ENCODE measurements around the gene MUC5AC. TPM values are rescaled to one million over a fixed set of nuclear protein-coding genes. Genes with fewer than 3 reads are reported as not detected.

Gene MUC5AC
- total and polyA plus RNA-seq, 7 donors: 0.02 TPM; not detected in 6

DNA sequence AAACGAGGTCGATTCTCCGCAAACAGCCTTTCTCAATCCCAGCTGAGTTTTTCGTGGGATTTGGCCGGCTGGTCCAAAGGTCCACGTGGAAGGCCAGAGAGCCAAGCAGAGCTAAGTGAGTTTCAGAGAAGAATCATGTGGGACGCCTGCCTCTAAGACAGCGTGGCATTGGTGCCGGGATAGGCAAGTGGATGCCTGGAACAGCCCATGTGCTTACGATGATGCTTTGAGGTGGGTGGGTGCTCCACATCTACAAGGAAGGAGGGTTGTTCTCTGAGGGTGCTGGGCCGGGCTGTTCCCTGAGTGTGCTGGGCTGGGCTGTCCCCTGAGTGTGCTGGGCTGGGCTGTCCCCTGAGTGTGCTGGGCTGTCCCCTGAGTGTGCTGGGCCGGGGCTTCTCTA is 41.6 kb upstream of the MUC5AC start:
- DNase-seq (peak in 1 of 2 donors; percentile 6), ATAC-seq (no peak)
- no peaks in the 10 kb centered on the region for H3K9me3 ChIP-seq
- H3K4me1 ChIP-seq: no peaks in the 10 kb centered on the region
- H3K27me3 ChIP-seq (ENCODE audit: insufficient read depth in 3 of 3, low read length in 2 of 3): peaks cover 0 to 25% (median 0%) of the 10 kb centered on the region in 3 donors
- H3K27ac ChIP-seq: no peak overlapping the region
- TF ChIP-seq CTCF (IDR thresholded peaks at IDR 0.05): no peak
- intact Hi-C loops (cut with DNase I): no loop called here
- WGBS, 3 donors: 81 to 83% (median 82%) methylated on average over 12 of the region's 12 CpGs
- no peaks in the 10 kb centered on the region for H3K36me3 ChIP-seq (ENCODE audit: insufficient read depth in 1 of 2, low read depth in 1 of 2)
- no peak overlapping the region for H3K4me3 ChIP-seq

GRCh38 chr11:1116666-1117390 is 40.9 kb upstream of the MUC5AC start:
- H3K4me1 ChIP-seq: no peaks in the 10 kb centered on the region
- no peaks in the 10 kb centered on the region for H3K36me3 ChIP-seq (ENCODE audit: insufficient read depth in 1 of 2, low read depth in 1 of 2)
- H3K27me3 ChIP-seq (ENCODE audit: insufficient read depth in 3 of 3, low read length in 2 of 3): peaks cover 0 to 30% (median 0%) of the 10 kb centered on the region in 3 donors
- WGBS, 3 donors: 52 to 55% (median 55%) methylated on average over 23 of the region's 23 CpGs
- TF ChIP-seq CTCF (IDR thresholded peaks at IDR 0.05): no peak
- DNase-seq (peak in 1 of 2 donors; percentile 36), ATAC-seq (no peak)
- H3K27ac ChIP-seq: no peak overlapping the region
- H3K9me3 ChIP-seq: no peaks in the 10 kb centered on the region
- H3K4me3 ChIP-seq: no peak overlapping the region
- intact Hi-C loops (cut with DNase I): no loop called here

- ATAC-seq (no peak), DNase-seq (peak in 1 of 2 donors; percentile 28)
- no peak overlapping the region for H3K4me3 ChIP-seq
- 73 to 83% (median 75%) methylated on average over 6 of the region's 6 CpGs for WGBS, 3 donors
- H3K36me3 ChIP-seq (ENCODE audit: insufficient read depth in 1 of 2, low read depth in 1 of 2): no peaks in the 10 kb centered on the region
- no peaks in the 10 kb centered on the region for H3K9me3 ChIP-seq
- H3K4me1 ChIP-seq: no peaks in the 10 kb centered on the region
- intact Hi-C loops (cut with DNase I): no loop called here
- H3K27ac ChIP-seq: no peak overlapping the region
- no peak for TF ChIP-seq CTCF (IDR thresholded peaks at IDR 0.05)
- H3K27me3 ChIP-seq (ENCODE audit: insufficient read depth in 3 of 3, low read length in 2 of 3): peaks cover 0 to 34% (median 2%) of the 10 kb centered on the region in 3 donors
Measured at GRCh38 chr11:1117992-1118391, 39.8 kb upstream of the MUC5AC start.

DNA sequence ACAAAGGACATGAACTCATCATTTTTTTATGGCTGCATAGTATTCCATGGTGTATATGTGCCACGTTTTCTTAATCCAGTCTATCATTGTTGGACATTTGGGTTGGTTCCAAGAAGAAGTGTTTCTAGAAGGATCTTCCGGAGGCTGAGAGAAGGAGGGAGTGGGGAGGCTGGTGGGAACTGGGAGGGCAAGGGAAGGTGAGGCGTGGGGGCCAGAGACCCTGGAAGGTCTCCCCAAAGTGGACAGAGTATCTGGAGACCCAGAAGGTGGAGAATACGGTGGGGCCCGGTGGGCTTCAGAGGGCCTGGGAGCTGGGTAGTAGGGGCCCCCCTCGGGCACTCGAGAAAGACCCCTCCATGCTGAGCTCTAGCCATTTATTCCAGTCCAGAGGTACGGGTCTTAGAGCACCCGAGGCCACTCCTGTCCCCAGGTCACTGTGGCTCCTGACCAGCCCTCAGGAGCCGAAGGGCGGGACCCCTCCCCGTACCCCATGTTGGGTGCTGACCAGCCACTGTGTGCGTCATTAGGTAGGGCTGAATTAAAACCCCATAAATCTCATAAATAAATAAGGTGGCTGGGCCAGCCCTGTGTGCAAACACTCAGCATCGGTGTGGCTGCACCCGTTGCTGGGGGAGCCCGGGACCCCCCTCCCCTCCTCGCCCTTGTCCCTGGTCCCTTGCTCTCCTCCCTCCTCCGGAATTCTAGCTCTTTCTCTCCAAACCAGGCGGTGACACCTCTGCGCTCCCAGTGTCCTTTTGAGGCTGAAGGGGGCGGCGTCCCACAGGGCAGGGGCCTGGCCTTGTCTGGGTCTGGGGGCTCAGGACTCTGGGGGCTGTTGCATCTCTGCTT is 38.8 kb upstream of the MUC5AC start:
- H3K4me3 ChIP-seq: no peak overlapping the region
- DNase-seq (peak in 1 of 2 donors; percentile 26), ATAC-seq (no peak)
- 69 to 76% (median 75%) methylated on average over 22 of the region's 22 CpGs for WGBS, 3 donors
- H3K9me3 ChIP-seq: no peaks in the 10 kb centered on the region
- no peaks in the 10 kb centered on the region for H3K36me3 ChIP-seq (ENCODE audit: insufficient read depth in 1 of 2, low read depth in 1 of 2)
- H3K4me1 ChIP-seq: no peaks in the 10 kb centered on the region
- H3K27ac ChIP-seq: no peak overlapping the region
- H3K27me3 ChIP-seq (ENCODE audit: insufficient read depth in 3 of 3, low read length in 2 of 3): peaks cover 0 to 35% (median 4%) of the 10 kb centered on the region in 3 donors
- intact Hi-C loops (cut with DNase I): no loop called here
- TF ChIP-seq CTCF (IDR thresholded peaks at IDR 0.05): no peak
